ENCODE results near the gene UNK. TPM values are rescaled to one million over a fixed set of nuclear protein-coding genes. Genes with fewer than 3 reads are reported as not detected.

UNK gene
- total RNA-seq, 1 donor from 2014 or later, result 16.7 TPM

- Histone ChIP-seq H3K4me3 (ENCODE audit: insufficient read depth, low read depth, low read length) (no peak overlapping the region), H3K9me3 (ENCODE audit: insufficient read depth, low read depth, low read length) (no peaks in the 10 kb centered on the region), H2AFZ (ENCODE audit: low read depth, low read length) (no peak overlapping the region), H3K9ac (ENCODE audit: low read length) (no peak overlapping the region), H3K36me3 (ENCODE audit: insufficient read depth, low read length) (peaks cover 10% of the 10 kb centered on the region), H3K79me2 (ENCODE audit: insufficient read depth, low read length) (no peaks in the 10 kb centered on the region), H3K4me1 (ENCODE audit: insufficient read depth, low read length) (peaks cover 22% of the 10 kb centered on the region), H3K27ac (ENCODE audit: low read depth, low read length) (no peak overlapping the region), H4K20me1 (ENCODE audit: insufficient read depth, low read length) (peaks cover 6% of the 10 kb centered on the region), H3K4me2 (ENCODE audit: low read length) (no peak overlapping the region), H3K27me3 (ENCODE audit: insufficient read depth, low read length) (no peaks in the 10 kb centered on the region)
- Mint-ChIP-seq H3K27ac (ENCODE audit: unreplicated experiment) (no peak overlapping the region), H3K4me1 (ENCODE audit: low read depth, unreplicated experiment) (peaks cover 8% of the 10 kb centered on the region), H3K9me3 (ENCODE audit: unreplicated experiment) (no peaks in the 10 kb centered on the region), H3K27me3 (ENCODE audit: low read depth, unreplicated experiment) (no peaks in the 10 kb centered on the region), H3K36me3 (ENCODE audit: low read depth, unreplicated experiment) (peaks cover 25% of the 10 kb centered on the region), H3K4me3 (ENCODE audit: unreplicated experiment) (no peak overlapping the region)
- DNase-seq (ENCODE audit: low read depth) (no peak), FAIRE-seq (no peak)
- TF ChIP-seq EZH2 (IDR thresholded peaks at IDR 0.05; ENCODE audit: insufficient read depth, low read length) (no peak), CTCF (IDR thresholded peaks at IDR 0.05; ENCODE audit: insufficient read depth, low read depth, low read length) (no peak)
Measured at GRCh38 chr17:75847614-75848522, 63.3 kb downstream of the UNK start.

- H3K27ac ChIP-seq (ENCODE audit: low read depth, low read length), result no peak overlapping the region
- no peak for DNase-seq (ENCODE audit: low read depth)
- FAIRE-seq, result no peak
- peaks cover 10% of the 10 kb centered on the region for H3K36me3 ChIP-seq (ENCODE audit: insufficient read depth, low read length)
- no peak overlapping the region for H3K4me3 ChIP-seq (ENCODE audit: insufficient read depth, low read depth, low read length)
- peaks cover 25% of the 10 kb centered on the region for H3K36me3 Mint-ChIP-seq (ENCODE audit: low read depth, unreplicated experiment)
- H3K4me1 Mint-ChIP-seq (ENCODE audit: low read depth, unreplicated experiment), result peaks cover 8% of the 10 kb centered on the region
- no peaks in the 10 kb centered on the region for H3K9me3 Mint-ChIP-seq (ENCODE audit: unreplicated experiment)
- TF ChIP-seq CTCF (IDR thresholded peaks at IDR 0.05; ENCODE audit: insufficient read depth, low read depth, low read length), result peak; percentile 52
- no peak for TF ChIP-seq EZH2 (IDR thresholded peaks at IDR 0.05; ENCODE audit: insufficient read depth, low read length)
- H3K27ac Mint-ChIP-seq (ENCODE audit: unreplicated experiment), result no peak overlapping the region
- no peaks in the 10 kb centered on the region for H3K27me3 ChIP-seq (ENCODE audit: insufficient read depth, low read length)
- no peak overlapping the region for H3K9ac ChIP-seq (ENCODE audit: low read length)
- peaks cover 6% of the 10 kb centered on the region for H4K20me1 ChIP-seq (ENCODE audit: insufficient read depth, low read length)
- H3K4me1 ChIP-seq (ENCODE audit: insufficient read depth, low read length), result peaks cover 29% of the 10 kb centered on the region
- no peaks in the 10 kb centered on the region for H3K27me3 Mint-ChIP-seq (ENCODE audit: low read depth, unreplicated experiment)
- H3K4me3 Mint-ChIP-seq (ENCODE audit: unreplicated experiment), result no peak overlapping the region
- no peak overlapping the region for H3K4me2 ChIP-seq (ENCODE audit: low read length)
- no peaks in the 10 kb centered on the region for H3K9me3 ChIP-seq (ENCODE audit: insufficient read depth, low read depth, low read length)
- no peak overlapping the region for H2AFZ ChIP-seq (ENCODE audit: low read depth, low read length)
- H3K79me2 ChIP-seq (ENCODE audit: insufficient read depth, low read length), result no peaks in the 10 kb centered on the region
Measured at GRCh38 chr17:75848523-75849278, 64.1 kb downstream of the UNK start.

All from astrocyte (in vitro differentiated cells and primary cell).